ENCODE results near the gene MARCHF4.

Gene MARCHF4

DNA sequence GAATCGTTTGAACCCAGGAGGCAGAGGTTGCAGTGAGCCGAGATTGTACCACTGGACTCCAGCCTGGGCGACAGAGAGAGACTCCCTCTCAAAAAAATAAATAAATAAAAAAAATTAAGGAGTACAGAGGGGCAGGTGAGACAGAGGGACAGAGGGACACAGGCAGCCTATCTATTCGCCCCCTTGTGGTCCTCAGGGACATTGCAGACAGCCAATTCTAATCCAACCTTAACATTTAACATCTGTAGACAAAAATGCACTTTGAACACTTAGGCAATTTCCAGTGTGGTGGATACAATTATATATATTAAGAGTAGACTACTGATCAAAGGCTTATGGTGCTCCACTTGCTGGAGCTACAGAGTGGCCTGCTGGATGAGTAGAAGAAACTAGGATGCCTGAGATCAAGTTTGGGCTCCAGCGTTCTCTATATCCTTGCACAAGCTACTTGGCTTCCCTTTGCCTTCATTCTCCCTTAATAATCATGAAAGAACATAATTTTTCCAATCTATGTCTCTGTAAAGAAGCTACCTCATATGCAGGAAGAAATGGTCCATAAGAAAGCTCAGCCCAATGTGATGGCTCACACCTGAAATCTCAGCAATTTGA lies 31.8 kb upstream of the MARCHF4 start:
- TF ChIP-seq, protein P1, sequence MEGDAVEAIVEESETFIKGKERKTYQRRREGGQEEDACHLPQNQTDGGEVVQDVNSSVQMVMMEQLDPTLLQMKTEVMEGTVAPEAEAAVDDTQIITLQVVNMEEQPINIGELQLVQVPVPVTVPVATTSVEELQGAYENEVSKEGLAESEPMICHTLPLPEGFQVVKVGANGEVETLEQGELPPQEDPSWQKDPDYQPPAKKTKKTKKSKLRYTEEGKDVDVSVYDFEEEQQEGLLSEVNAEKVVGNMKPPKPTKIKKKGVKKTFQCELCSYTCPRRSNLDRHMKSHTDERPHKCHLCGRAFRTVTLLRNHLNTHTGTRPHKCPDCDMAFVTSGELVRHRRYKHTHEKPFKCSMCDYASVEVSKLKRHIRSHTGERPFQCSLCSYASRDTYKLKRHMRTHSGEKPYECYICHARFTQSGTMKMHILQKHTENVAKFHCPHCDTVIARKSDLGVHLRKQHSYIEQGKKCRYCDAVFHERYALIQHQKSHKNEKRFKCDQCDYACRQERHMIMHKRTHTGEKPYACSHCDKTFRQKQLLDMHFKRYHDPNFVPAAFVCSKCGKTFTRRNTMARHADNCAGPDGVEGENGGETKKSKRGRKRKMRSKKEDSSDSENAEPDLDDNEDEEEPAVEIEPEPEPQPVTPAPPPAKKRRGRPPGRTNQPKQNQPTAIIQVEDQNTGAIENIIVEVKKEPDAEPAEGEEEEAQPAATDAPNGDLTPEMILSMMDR (IDR thresholded peaks at IDR 0.05; ENCODE audit: low read length, missing control alignments): peak; percentile 83
- H3K4me3 ChIP-seq (replicated peaks; ENCODE audit: low read depth, low read length): no peak overlapping the region
- peak; percentile 58 for DNase-seq (ENCODE audit: low read depth)

DNA sequence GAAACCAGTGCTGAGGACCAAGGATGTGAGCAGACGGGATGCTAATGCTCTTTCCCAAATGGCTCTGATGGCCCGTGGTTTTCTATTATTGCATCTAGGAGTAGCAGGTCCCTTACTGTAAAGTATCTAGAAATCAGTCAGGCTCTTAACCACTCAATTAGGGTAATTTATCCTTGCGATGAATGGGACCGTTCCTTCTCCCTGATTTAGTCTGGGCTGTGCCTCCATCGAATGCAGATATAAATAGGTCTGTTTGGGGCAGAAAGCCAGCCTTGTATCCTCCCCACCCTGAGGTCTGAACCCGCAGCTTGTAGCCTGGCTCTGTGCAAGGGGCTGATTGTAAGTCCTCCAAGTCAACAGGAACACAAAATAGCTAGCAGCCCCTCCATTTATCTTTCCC lies 30.5 kb upstream of the MARCHF4 start:
- TF ChIP-seq, protein P1 (IDR thresholded peaks at IDR 0.05; ENCODE audit: low read length, missing control alignments): no peak
- no peak for DNase-seq (ENCODE audit: low read depth)
- no peak overlapping the region for H3K4me3 ChIP-seq (replicated peaks; ENCODE audit: low read depth, low read length)

DNA sequence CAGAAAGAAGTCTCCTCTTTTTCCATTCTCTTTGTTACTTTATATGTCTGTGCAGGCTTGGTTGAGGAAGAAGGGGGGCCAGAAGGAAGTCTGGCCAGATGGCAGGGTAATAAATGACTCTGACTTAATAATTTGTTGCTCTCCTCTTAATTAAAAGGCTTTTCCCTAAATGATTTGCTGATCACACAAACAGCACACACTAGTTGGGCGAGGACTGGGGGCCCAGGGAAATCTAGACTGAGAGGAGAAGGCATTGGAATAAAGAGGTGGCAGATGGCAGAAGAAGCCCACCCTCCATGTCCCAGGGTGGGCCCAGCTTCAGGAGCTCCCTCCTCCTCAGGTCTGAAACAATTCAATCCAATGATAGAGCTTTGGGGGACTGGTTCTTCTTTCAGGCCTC lies 27.3 kb upstream of the MARCHF4 start:
- H3K4me3 ChIP-seq (replicated peaks; ENCODE audit: low read depth, low read length): no peak overlapping the region
- DNase-seq (ENCODE audit: low read depth): no peak
- TF ChIP-seq, protein P1 (IDR thresholded peaks at IDR 0.05; ENCODE audit: low read length, missing control alignments): no peak

DNA sequence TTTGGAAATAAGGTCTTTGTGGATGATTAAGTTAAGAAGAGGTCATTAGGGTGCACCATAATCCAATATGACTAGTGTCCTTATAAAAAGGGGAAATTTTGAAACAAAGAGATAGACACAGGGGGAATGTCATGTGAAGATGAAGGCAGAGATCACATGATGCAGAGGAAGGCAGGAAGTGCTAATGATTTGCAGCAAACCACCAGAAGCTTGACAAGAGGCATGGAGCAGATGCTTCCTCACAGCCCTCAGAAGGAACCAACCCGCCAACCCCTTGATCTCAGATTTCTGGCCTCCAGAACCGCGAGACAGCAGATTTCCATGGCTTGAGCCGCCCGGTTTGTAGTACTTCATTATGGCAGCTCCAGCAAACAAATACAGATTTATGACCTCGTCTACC lies 22.6 kb upstream of the MARCHF4 start:
- DNase-seq (ENCODE audit: low read depth): no peak
- no peak overlapping the region for H3K4me3 ChIP-seq (replicated peaks; ENCODE audit: low read depth, low read length)
- TF ChIP-seq, protein P1 (IDR thresholded peaks at IDR 0.05; ENCODE audit: low read length, missing control alignments): no peak

DNA sequence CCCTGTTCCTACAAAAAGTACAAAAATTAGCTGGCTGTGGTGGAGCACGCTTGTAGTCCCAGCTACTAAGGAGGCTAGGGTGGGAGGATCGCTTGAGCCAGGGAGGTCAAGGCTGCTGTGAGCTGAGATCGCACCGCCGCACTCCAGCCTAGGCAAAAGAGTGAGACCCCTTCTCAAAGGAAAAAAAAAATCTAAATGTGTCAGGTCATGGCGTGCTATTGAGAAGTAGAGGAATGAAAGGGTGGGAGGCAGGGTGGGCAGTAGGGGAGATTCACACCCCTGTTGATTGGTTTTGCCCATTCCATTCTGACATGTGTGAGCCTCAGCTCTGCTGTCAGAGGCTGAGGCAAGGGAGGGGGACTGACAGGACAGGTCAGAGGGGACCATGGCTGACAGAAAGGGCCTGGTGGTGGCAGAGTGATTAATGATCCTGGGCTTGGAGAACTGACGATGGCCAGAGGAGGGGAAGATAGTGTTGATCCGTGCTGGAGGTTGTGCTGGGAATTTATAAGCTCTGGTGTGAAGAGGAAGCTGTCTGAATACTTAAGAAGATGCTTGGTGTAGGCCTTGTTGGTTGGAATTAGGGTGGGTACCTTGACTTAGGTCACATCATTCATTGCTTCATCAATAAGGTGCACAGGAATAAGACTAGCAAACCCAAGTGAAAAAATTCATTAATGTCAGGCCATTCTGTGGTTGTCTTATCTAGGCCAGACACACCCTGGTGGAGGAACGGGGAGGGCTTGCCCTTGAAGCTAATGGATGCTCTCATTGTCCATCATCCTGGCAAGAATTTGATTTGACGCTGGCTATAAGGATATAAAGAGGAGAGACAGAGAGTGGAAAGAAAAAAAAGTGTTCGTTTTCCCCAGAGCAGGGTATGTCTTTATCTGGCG lies 20.9 kb upstream of the MARCHF4 start:
- DNase-seq (ENCODE audit: low read depth): no peak
- TF ChIP-seq, protein P1 (IDR thresholded peaks at IDR 0.05; ENCODE audit: low read length, missing control alignments): no peak
- no peak overlapping the region for H3K4me3 ChIP-seq (replicated peaks; ENCODE audit: low read depth, low read length)

DNA sequence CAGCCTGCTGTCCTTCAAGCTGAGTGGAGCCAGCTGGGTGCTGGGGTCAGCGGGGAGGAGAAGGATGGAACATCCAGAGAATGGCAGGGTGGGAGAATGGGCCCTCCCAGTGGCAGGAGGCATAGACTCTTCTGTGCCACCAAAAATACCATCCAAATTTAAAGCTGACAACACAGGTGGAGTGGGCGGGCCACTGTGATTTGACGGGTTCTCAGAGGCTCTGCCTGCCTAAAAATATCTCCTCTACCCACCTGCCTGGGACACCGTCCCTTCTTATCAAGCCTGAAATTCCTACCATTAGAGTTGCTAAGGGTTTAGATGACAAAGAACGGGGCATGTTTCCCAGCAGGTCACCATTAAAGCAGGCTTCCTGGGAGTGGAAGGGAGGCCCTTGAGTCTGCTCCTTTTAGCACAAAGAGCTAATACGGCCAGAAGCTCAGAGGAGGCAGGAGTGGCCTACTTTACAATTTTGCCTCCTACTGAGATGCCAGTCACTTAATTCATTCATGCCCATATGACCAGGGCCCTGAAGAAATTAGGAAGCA lies 19.8 kb upstream of the MARCHF4 start:
- TF ChIP-seq, protein P1 (IDR thresholded peaks at IDR 0.05; ENCODE audit: low read length, missing control alignments): no peak
- no peak for DNase-seq (ENCODE audit: low read depth)
- H3K4me3 ChIP-seq (replicated peaks; ENCODE audit: low read depth, low read length): no peak overlapping the region
